Peyer's patch (tissue), 4 donors: ENCODE results near the gene UBTF. TPM values are rescaled to one million over a fixed set of nuclear protein-coding genes. Genes with fewer than 3 reads are reported as not detected.

Source experiments
- DNase-seq, 3 donors: peaks; one replicate each; pipeline ENCODE4 v3.0.0-alpha.2; 2017 to 2019
- H3K27ac ChIP-seq, 4 donors: fragments of 200-600 bp; sonication (generic); one replicate each; pipeline ENCODE4 v1.5.1; 2016 to 2019
- H3K27me3 ChIP-seq, 2 donors: fragments of 200-600 bp; sonication (generic); one replicate each; pipeline ENCODE4 v1.5.1; 2019
- H3K36me3 ChIP-seq, 3 donors: fragments of 200-600 bp; sonication (generic); one replicate each; pipeline ENCODE4 v1.5.1; 2016 to 2019
- H3K4me1 ChIP-seq, 4 donors: fragments of 200-600 bp; sonication (generic); one replicate each; pipeline ENCODE4 v1.5.1; 2016 to 2019
- H3K4me3 ChIP-seq, 4 donors: fragments of 200-600 bp; sonication (generic); 1 replicate in 3 of 4; 2 replicates in 1 of 4; pipeline ENCODE4 v1.5.1; 2016 to 2019; ENCODE audit warnings: mild to moderate bottlenecking in 1 of 4
- H3K9me3 ChIP-seq, 4 donors: fragments of 200-600 bp; sonication (generic); one replicate each; pipeline ENCODE4 v1.5.1; 2016 to 2019; ENCODE audit warnings: mild to moderate bottlenecking in 1 of 4
- POLR2A ChIP-seq, 2 donors: fragments of 450-650 bp; IDR thresholded peaks; one replicate each; pipeline ENCODE4 v1.5.1; 2017; ENCODE audit warnings: antibody characterized with exemption in 2 of 2, mild to moderate bottlenecking in 2 of 2, moderate library complexity in 2 of 2
- total RNA-seq, 4 donors: library from RNA; depleted of rRNA; stranded (reverse); fragments of >200 nt; gene quantifications; one replicate each; pipeline ENCODE4 v1.1.0, GENCODE V29; 2016
- TF ChIP-seq, protein P1 (sequence below), 6 experiments: fragments of 450-650 bp in 4 of 6; fragments of 200-600 bp in 2 of 6; sonication (generic) in 1 of 6; IDR thresholded peaks; one replicate each; pipeline ENCODE4 v1.5.1; 2017 to 2019; ENCODE audit warnings: antibody characterized with exemption in 6 of 6, mild to moderate bottlenecking in 3 of 6, moderate library complexity in 1 of 6

Gene UBTF
- total RNA-seq, 4 donors from 2014 or later, result 58.4 to 167 (median 77.7) TPM

- Histone ChIP-seq H3K27me3 (no peaks in the 10 kb centered on the region), H3K9me3 (no peaks in the 10 kb centered on the region), H3K27ac (peak overlapping the region; percentile 99 to 100 (median 100)), H3K36me3 (peaks cover 0 to 32% (median 0%) of the 10 kb centered on the region in 3 donors), H3K4me3 (peak overlapping the region; percentile 90 to 99 (median 96)), H3K4me1 (peaks cover 0 to 43% (median 31%) of the 10 kb centered on the region in 4 donors)
- TF ChIP-seq, protein P1, sequence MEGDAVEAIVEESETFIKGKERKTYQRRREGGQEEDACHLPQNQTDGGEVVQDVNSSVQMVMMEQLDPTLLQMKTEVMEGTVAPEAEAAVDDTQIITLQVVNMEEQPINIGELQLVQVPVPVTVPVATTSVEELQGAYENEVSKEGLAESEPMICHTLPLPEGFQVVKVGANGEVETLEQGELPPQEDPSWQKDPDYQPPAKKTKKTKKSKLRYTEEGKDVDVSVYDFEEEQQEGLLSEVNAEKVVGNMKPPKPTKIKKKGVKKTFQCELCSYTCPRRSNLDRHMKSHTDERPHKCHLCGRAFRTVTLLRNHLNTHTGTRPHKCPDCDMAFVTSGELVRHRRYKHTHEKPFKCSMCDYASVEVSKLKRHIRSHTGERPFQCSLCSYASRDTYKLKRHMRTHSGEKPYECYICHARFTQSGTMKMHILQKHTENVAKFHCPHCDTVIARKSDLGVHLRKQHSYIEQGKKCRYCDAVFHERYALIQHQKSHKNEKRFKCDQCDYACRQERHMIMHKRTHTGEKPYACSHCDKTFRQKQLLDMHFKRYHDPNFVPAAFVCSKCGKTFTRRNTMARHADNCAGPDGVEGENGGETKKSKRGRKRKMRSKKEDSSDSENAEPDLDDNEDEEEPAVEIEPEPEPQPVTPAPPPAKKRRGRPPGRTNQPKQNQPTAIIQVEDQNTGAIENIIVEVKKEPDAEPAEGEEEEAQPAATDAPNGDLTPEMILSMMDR (IDR thresholded peaks at IDR 0.05), result peak; percentile 23 to 75 (median 62)
- peak; percentile 33 to 71 for TF ChIP-seq POLR2A (IDR thresholded peaks at IDR 0.05)
- peak; percentile 53 to 85 (median 82) for DNase-seq
Measured at GRCh38 chr17:44219108-44219615, 313 bp downstream of the UBTF start.

- peak; percentile 87 to 95 (median 93) for DNase-seq
- Histone ChIP-seq H3K27ac (peak overlapping the region; percentile 99 to 100 (median 100)), H3K9me3 (no peaks in the 10 kb centered on the region), H3K27me3 (no peaks in the 10 kb centered on the region), H3K4me1 (peaks cover 0 to 37% (median 32%) of the 10 kb centered on the region in 4 donors), H3K36me3 (peaks cover 0 to 37% (median 0%) of the 10 kb centered on the region in 3 donors), H3K4me3 (peak overlapping the region; percentile 90 to 99 (median 96))
- TF ChIP-seq POLR2A (IDR thresholded peaks at IDR 0.05), result peak; percentile 24 to 37
- TF ChIP-seq, protein P1 (IDR thresholded peaks at IDR 0.05), result peak; percentile 6 to 66 (median 52)
Measured at GRCh38 chr17:44218344-44219107, 949 bp downstream of the UBTF start.

DNA sequence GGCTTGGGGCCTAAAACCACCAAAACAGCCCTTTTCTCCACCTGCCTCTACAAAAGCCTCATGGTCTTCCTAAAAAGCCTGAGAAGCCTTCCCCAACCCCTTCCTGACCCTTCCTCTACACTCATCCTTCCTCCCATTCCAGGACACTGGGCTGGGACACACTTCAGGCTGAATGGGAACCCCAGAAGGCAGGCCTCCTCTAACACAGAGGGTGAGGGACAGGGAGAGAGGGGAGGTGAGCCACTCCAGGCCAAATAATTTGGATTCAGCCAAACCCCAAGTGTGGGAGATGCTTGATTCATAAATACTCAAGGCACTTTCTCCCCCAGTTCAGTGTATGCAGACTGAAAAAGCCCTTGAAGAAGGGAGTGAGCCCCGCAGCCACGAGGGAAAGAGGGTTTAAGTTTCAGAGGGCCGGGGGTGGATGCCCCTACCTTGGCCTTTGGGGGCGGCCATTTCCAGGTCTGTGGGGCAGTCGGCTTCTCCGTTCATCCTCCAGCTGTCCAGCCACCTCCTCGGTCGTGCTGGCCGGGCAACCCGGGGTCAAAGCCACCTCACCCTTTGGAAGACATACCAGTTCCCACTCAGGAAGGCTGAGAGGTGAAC is 1.6 kb downstream of the UBTF start:
- DNase-seq, result peak in 2 of 3 donors; percentile 24 to 61
- H3K4me3 ChIP-seq, result peak overlapping the region; percentile 90 to 99 (median 96)
- TF ChIP-seq POLR2A (IDR thresholded peaks at IDR 0.05), result no peak
- TF ChIP-seq, protein P1 (IDR thresholded peaks at IDR 0.05), result no peak

GRCh38 chr17:44216694-44217093 is 2.8 kb downstream of the UBTF start:
- Histone ChIP-seq H3K4me3 (peak overlapping the region in 1 of 4 donors; percentile 99), H3K27ac (peak overlapping the region in 3 of 4 donors; percentile 33 to 100 (median 99)), H3K36me3 (peaks cover 0 to 39% (median 0%) of the 10 kb centered on the region in 3 donors), H3K9me3 (no peaks in the 10 kb centered on the region), H3K27me3 (no peaks in the 10 kb centered on the region), H3K4me1 (peaks cover 0 to 33% (median 24%) of the 10 kb centered on the region in 4 donors)
- TF ChIP-seq, protein P1 (IDR thresholded peaks at IDR 0.05), result no peak
- no peak for TF ChIP-seq POLR2A (IDR thresholded peaks at IDR 0.05)
- no peak for DNase-seq

More for the DNA sequence above, 1.6 kb downstream of the UBTF start:
- Histone ChIP-seq H3K27me3 (no peaks in the 10 kb centered on the region), H3K27ac (peak overlapping the region; percentile 99 to 100 (median 100)), H3K36me3 (peaks cover 0 to 37% (median 0%) of the 10 kb centered on the region in 3 donors), H3K4me1 (peaks cover 0 to 38% (median 30%) of the 10 kb centered on the region in 4 donors), H3K9me3 (no peaks in the 10 kb centered on the region)

DNA sequence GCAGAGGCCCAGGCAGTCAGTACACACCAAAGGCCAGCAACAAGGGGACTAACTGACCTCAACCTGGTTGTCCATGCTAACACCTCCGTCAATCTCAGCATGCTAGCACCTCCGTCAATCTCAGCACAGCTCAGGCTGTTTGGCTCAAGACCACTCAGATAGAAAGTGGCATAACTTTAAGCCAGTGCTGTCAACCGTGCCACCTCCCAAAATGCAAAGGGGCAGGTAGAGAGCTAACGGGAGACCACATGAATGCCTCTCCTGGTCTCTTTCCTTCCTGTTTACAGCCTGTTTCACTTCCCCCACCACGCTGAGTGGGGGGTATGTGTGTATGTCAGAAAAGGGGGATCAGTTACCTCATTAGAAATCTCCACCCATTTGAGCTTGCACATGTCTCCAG is 3.3 kb downstream of the UBTF start:
- Histone ChIP-seq H3K36me3 (peaks cover 0 to 44% (median 0%) of the 10 kb centered on the region in 3 donors), H3K4me1 (peaks cover 0 to 33% (median 25%) of the 10 kb centered on the region in 4 donors), H3K27me3 (no peaks in the 10 kb centered on the region), H3K27ac (peak overlapping the region in 3 of 4 donors; percentile 33 to 100 (median 99)), H3K4me3 (peak overlapping the region in 1 of 4 donors; percentile 22), H3K9me3 (no peaks in the 10 kb centered on the region)
- DNase-seq, result peak in 2 of 3 donors; percentile 88 to 93
- TF ChIP-seq, protein P1 (IDR thresholded peaks at IDR 0.05), result no peak
- TF ChIP-seq POLR2A (IDR thresholded peaks at IDR 0.05), result no peak
